Measurements from ENCODE around the gene PRCC.

Gene PRCC

GRCh38 chr1:156760796-156761104, 6.6 kb upstream of the PRCC start:
- TF ChIP-seq REST (IDR thresholded peaks at IDR 0.05; ENCODE audit: insufficient read depth in 1 of 2, low read depth in 2 of 2, low read length in 2 of 2) (no peak), SIN3A (IDR thresholded peaks at IDR 0.05; ENCODE audit: borderline replicate concordance, insufficient read depth, low read length) (no peak), FOXP2 (optimal IDR thresholded peaks at IDR 0.05; ENCODE audit: borderline replicate concordance, extremely low read depth, extremely low read length, insufficient read depth) (no peak), POLR2AphosphoS5 (IDR thresholded peaks at IDR 0.05; ENCODE audit: low read depth, low read length) (no peak)

GRCh38 chr1:156765666-156766065, 1.7 kb upstream of the PRCC start:
- TF ChIP-seq FOXP2 (optimal IDR thresholded peaks at IDR 0.05; ENCODE audit: borderline replicate concordance, extremely low read depth, extremely low read length, insufficient read depth) (no peak), REST (IDR thresholded peaks at IDR 0.05; ENCODE audit: insufficient read depth in 1 of 2, low read depth in 2 of 2, low read length in 2 of 2) (no peak), POLR2AphosphoS5 (IDR thresholded peaks at IDR 0.05; ENCODE audit: low read depth, low read length) (no peak), SIN3A (IDR thresholded peaks at IDR 0.05; ENCODE audit: borderline replicate concordance, insufficient read depth, low read length) (no peak), TAF1 (IDR thresholded peaks at IDR 0.05; ENCODE audit: borderline replicate concordance, insufficient read depth, low read length) (no peak)

- TF ChIP-seq TAF1 (IDR thresholded peaks at IDR 0.05; ENCODE audit: borderline replicate concordance, insufficient read depth, low read length), result no peak
- no peak for TF ChIP-seq FOXP2 (optimal IDR thresholded peaks at IDR 0.05; ENCODE audit: borderline replicate concordance, extremely low read depth, extremely low read length, insufficient read depth)
- TF ChIP-seq SIN3A (IDR thresholded peaks at IDR 0.05; ENCODE audit: borderline replicate concordance, insufficient read depth, low read length), result peak; percentile 90; the same call in 1 of the 2 replicates
- TF ChIP-seq REST (IDR thresholded peaks at IDR 0.05; ENCODE audit: insufficient read depth in 1 of 2, low read depth in 2 of 2, low read length in 2 of 2), result peak in 1 of 2 experiments; percentile 39; a peak in 1 of 4 replicates
- peak; percentile 81 for TF ChIP-seq POLR2AphosphoS5 (IDR thresholded peaks at IDR 0.05; ENCODE audit: low read depth, low read length)
Measured at GRCh38 chr1:156766298-156767100, 836 bp upstream of the PRCC start.

- TF ChIP-seq SIN3A (IDR thresholded peaks at IDR 0.05; ENCODE audit: borderline replicate concordance, insufficient read depth, low read length) (no peak; the same call in 1 of the 2 replicates), FOXP2 (optimal IDR thresholded peaks at IDR 0.05; ENCODE audit: borderline replicate concordance, extremely low read depth, extremely low read length, insufficient read depth) (no peak), REST (IDR thresholded peaks at IDR 0.05; ENCODE audit: insufficient read depth in 1 of 2, low read depth in 2 of 2, low read length in 2 of 2) (no peak), POLR2AphosphoS5 (IDR thresholded peaks at IDR 0.05; ENCODE audit: low read depth, low read length) (no peak), TAF1 (IDR thresholded peaks at IDR 0.05; ENCODE audit: borderline replicate concordance, insufficient read depth, low read length) (no peak)
Measured at GRCh38 chr1:156767879-156768604, 707 bp downstream of the PRCC start.
